ENCODE measurements around the gene SLC19A1.

Gene SLC19A1

GRCh38 chr21:45449658-45450422 lies 92.4 kb downstream of the SLC19A1 start:
- no peak for DNase-seq

GRCh38 chr21:45448810-45449657 lies 93.2 kb downstream of the SLC19A1 start:
- no peak for DNase-seq

GRCh38 chr21:45448283-45448809 lies 93.9 kb downstream of the SLC19A1 start:
- DNase-seq = no peak

All from activated naive CD4-positive, alpha-beta T cell treated with anti-CD3 and anti-CD28 coated beads, Interleukin-2, amount 50 U/mL, for 16 hours (primary cell).